Measurements from ENCODE around the gene CNOT9. TPM values are rescaled to one million over a fixed set of nuclear protein-coding genes. Genes with fewer than 3 reads are reported as not detected.
"Not testable (repeated sequence)": the region's sequence is repeated elsewhere in the genome, so short reads cannot be mapped to it uniquely, and the experiment has no call there.

Gene CNOT9
- 10 to 100 TPM; 10.4 to 28.4 (median 20.5) TPM for total RNA-seq

- H3K4me1 ChIP-seq = peaks cover 31 to 44% of the 10 kb centered on the region in 2 donors
- H3K27ac ChIP-seq = peak within 1 kb of the TSS; percentile 94 to 96 (median 96)
- peaks cover 0 to 6% of the 10 kb centered on the region in 2 donors for H3K36me3 ChIP-seq
- DNase-seq (peak; percentile 99), ATAC-seq (peak; percentile 89 to 95)
- TF ChIP-seq CTCF (IDR thresholded peaks at IDR 0.05 in 4 of 5, conservative IDR thresholded peaks at IDR 0.05 in 1 of 5) (no peak), POLR2A (IDR thresholded peaks at IDR 0.05) (peak; percentile 75)
- intact Hi-C loops (cut with DNase I; ENCODE audit: low total_unique reads) (loop anchor here (1.0 to 5.0 kb wide), 5 partner anchors 90 to 592 kb away; partner anchors contain the start of genes ARPC2, BCS1L, NHEJ1 and TMBIM1), in situ Hi-C loops (cut with MboI; ENCODE audit: low sequenced_read_pairs in 4 of 4) (loop anchor here in 1 of 4 donors (10.0 kb wide), 1 partner anchor 294 kb away; the partner anchor contains the start of genes AAMP and PNKD)
- peak within 1 kb of the TSS; percentile 77 to 90 (median 78) for H3K4me3 ChIP-seq
- no peaks in the 10 kb centered on the region for H3K27me3 ChIP-seq
- no peaks in the 10 kb centered on the region for H3K9me3 ChIP-seq
Measured at GRCh38 chr2:218568190-218569037, at the start of gene CNOT9, which contains the start of gene USP37. CNOT9 (plus strand) TSS chr2:218568839; CDS start chr2:218568955, 116 bp downstream. USP37 (minus strand) TSS chr2:218568351; CDS start chr2:218558653, 9,698 bp downstream.

GRCh38 chr2:218518876-218519275 is 49.8 kb upstream of the CNOT9 start:
- TF ChIP-seq POLR2A (IDR thresholded peaks at IDR 0.05) (no peak), CTCF (IDR thresholded peaks at IDR 0.05 in 4 of 5, conservative IDR thresholded peaks at IDR 0.05 in 1 of 5) (no peak)
- H3K27ac ChIP-seq = no peak overlapping the region
- H3K9me3 ChIP-seq = no peaks in the 10 kb centered on the region
- ATAC-seq (no peak), DNase-seq (no peak)
- H3K4me3 ChIP-seq = no peak overlapping the region
- intact Hi-C loops (cut with DNase I; ENCODE audit: low total_unique reads) = no loop called here
- no peaks in the 10 kb centered on the region for H3K27me3 ChIP-seq
- H3K4me1 ChIP-seq = no peaks in the 10 kb centered on the region
- in situ Hi-C loops (cut with MboI; ENCODE audit: low sequenced_read_pairs in 4 of 4) = no loop called here
- no peaks in the 10 kb centered on the region for H3K36me3 ChIP-seq

- TF ChIP-seq CTCF (IDR thresholded peaks at IDR 0.05 in 4 of 5, conservative IDR thresholded peaks at IDR 0.05 in 1 of 5) (no peak), POLR2A (IDR thresholded peaks at IDR 0.05) (no peak)
- peaks cover 0 to 36% of the 10 kb centered on the region in 2 donors for H3K36me3 ChIP-seq
- H3K9me3 ChIP-seq = no peaks in the 10 kb centered on the region
- no peak overlapping the region for H3K27ac ChIP-seq
- intact Hi-C loops (cut with DNase I; ENCODE audit: low total_unique reads) (no loop called here), in situ Hi-C loops (cut with MboI; ENCODE audit: low sequenced_read_pairs in 4 of 4) (no loop called here)
- H3K27me3 ChIP-seq = no peaks in the 10 kb centered on the region
- no peak for ATAC-seq
- H3K4me1 ChIP-seq = no peaks in the 10 kb centered on the region
- DNase-seq = no peak
- no peak overlapping the region for H3K4me3 ChIP-seq
Measured at GRCh38 chr2:218523651-218524050, 45.0 kb upstream of the CNOT9 start.

- DNase-seq; H3K9me3 ChIP-seq; H3K4me1 ChIP-seq; H3K27me3 ChIP-seq; H3K4me3 ChIP-seq; in situ Hi-C loops (cut with MboI; ENCODE audit: low sequenced_read_pairs in 4 of 4); intact Hi-C loops (cut with DNase I; ENCODE audit: low total_unique reads); ATAC-seq; H3K27ac ChIP-seq: not testable (repeated sequence)
- peaks cover 3 to 78% of the 10 kb centered on the region in 2 donors for H3K36me3 ChIP-seq
Measured at GRCh38 chr2:218528409-218528808, 40.2 kb upstream of the CNOT9 start.

- intact Hi-C loops (cut with DNase I; ENCODE audit: low total_unique reads) (no loop called here), in situ Hi-C loops (cut with MboI; ENCODE audit: low sequenced_read_pairs in 4 of 4) (no loop called here)
- Histone ChIP-seq H3K4me3 (no peak overlapping the region), H3K36me3 (peaks cover 4 to 68% of the 10 kb centered on the region in 2 donors), H3K27ac (no peak overlapping the region), H3K27me3 (no peaks in the 10 kb centered on the region), H3K4me1 (no peaks in the 10 kb centered on the region), H3K9me3 (no peaks in the 10 kb centered on the region)
- DNase-seq (no peak), ATAC-seq (no peak)
- no peak for TF ChIP-seq CTCF (IDR thresholded peaks at IDR 0.05 in 4 of 5, conservative IDR thresholded peaks at IDR 0.05 in 1 of 5)
- no peak for TF ChIP-seq POLR2A (IDR thresholded peaks at IDR 0.05)
Measured at GRCh38 chr2:218529990-218530389, 38.6 kb upstream of the CNOT9 start.
